ENCODE results near the gene NCOR2.

- no peak for TF ChIP-seq CTCF (IDR thresholded peaks at IDR 0.05)
- TF ChIP-seq JUN (CRISPR knock-in tag; IDR thresholded peaks at IDR 0.05), result no peak
- TF ChIP-seq SP1 (CRISPR knock-in tag; conservative IDR thresholded peaks at IDR 0.05), result no peak
- no peak for TF ChIP-seq ZBTB43 (CRISPR knock-in tag; IDR thresholded peaks at IDR 0.05)
- TF ChIP-seq ATF2 (CRISPR knock-in tag; IDR thresholded peaks at IDR 0.05; ENCODE audit: borderline replicate concordance, low read depth), result no peak
Observed at GRCh38 chr12:124563401-124563800, 4.0 kb downstream of the NCOR2 start.

All from WTC11 (cell line).